Measurements from ENCODE around the gene FBXO41.

FBXO41 gene

GRCh38 chr2:73284296-73285158 is at the start of gene FBXO41:
TSS of gene FBXO41 (minus strand) at chr2:73284478. CDS start at chr2:73269630, 14,848 bp downstream.
- DNase-seq (ENCODE audit: low read depth): peak; percentile 73

GRCh38 chr2:73334045-73334444 is 49.8 kb upstream of the FBXO41 start:
- DNase-seq (ENCODE audit: low read depth): no peak

- no peak for DNase-seq (ENCODE audit: low read depth)
Measured at GRCh38 chr2:73333564-73333963, 49.3 kb upstream of the FBXO41 start.

DNA sequence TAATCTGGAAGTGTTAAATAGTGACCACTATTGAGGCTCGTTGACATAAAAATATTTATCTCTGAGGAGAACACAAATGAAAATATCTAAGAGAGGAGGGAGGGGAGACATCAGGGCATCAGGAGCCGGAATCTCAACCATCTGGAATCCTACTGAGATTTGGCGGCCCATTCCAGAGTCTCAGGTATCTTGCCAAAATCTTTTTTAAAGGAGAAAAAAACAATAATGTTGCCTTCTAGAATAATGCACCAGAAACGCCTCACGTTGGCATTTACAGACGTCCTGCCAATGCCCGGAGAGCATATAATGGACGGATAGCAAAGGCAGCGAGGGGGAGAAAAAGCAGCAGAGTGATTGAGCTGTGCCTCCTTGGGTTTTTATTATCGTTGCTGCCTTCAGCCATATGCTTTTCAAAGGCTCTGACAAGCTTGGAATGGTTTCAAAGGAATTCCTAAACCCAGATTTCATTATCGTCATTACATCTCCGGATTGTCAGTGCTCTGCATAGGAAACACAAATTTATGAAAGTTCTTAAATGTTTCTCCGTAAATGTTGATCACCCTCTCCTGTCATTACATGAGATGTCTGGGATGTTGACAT is 39.9 kb upstream of the FBXO41 start:
- DNase-seq (ENCODE audit: low read depth): no peak

- no peak for DNase-seq (ENCODE audit: low read depth)
Measured at GRCh38 chr2:73323551-73323950, 39.3 kb upstream of the FBXO41 start.

DNA sequence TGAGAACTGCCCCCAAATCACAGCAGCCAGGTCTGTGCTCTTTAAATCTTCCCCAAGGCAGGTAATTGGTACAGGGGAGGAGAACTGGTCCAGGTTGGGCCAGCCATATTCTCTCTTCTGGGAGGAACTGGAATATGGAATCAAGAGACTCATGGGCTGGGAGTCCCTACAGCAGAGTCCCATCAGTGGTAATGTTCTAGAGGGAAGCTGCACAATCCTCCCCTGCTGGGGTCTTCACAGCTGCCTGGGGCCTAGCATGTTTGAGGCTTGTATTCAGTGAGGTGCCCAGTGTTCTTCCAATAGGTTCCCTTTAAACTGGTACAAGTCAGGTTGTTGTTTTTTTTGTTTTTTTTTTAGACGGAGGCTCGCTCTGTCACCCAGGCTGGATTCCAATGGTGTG is 30.2 kb upstream of the FBXO41 start:
- DNase-seq (ENCODE audit: low read depth): no peak

GRCh38 chr2:73307720-73308119 is 23.4 kb upstream of the FBXO41 start:
- no peak for DNase-seq (ENCODE audit: low read depth)

DNA sequence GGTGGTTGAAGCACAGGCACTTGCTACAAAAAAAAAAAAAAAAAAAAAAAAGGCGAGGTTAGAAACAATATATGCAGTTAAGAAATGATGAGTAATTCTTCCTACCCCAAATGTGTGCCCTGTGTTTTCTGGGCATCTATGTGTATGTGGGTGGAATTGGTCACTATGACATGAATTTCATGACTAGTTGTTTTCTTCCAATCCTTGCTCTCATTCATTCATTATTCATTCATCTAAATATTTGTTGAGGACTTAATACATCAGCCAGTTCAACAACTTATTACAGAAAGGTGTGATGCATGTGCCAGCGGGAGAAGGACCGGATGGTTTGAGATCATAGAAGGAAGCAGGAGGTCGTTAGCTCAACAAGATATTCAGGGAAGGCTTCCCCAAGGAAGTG is 17.4 kb upstream of the FBXO41 start:
- DNase-seq (ENCODE audit: low read depth): no peak

- no peak for DNase-seq (ENCODE audit: low read depth)
Measured at GRCh38 chr2:73300926-73301325, 16.6 kb upstream of the FBXO41 start.

DNA sequence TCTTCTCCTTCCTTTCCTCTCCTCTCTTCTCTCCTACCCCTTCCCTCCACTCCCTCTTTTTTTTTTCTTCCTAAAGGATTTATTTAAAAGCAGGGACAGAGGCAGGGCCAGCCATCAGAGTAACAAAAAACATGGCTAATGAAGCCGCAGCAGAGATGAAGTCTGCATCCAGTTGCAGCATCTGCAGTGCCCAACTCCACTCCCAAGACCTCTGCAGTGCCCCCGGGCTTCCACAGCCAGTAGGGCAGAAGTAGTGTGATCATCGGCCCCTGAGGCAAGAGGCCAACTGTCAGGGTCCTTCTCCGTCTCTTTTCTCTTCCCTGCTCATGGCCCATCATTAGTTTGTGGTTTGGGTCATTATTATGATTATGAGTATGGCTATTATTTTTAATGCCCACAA is 13.3 kb upstream of the FBXO41 start:
- no peak for DNase-seq (ENCODE audit: low read depth)

DNA sequence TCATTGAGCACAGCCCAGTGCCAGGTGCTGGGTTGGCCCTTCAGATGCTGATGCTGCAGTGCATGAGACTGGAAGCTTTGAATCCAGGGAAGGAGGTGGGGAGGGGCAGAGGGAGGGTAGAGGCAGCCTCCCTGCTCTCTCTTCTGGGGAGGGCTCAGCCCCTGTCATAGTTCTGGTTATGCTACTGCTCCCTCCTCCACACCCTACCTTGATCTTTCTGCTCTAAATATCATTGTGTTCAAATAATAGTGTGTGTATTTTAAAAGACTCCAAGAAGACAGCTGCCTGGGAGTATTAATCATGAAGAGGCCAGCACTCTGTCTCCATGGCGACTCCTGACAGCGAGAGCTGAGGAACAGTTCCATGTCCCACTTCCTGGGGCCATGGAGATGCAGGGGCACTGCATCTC is 12.9 kb upstream of the FBXO41 start:
- DNase-seq (ENCODE audit: low read depth): no peak

- DNase-seq (ENCODE audit: low read depth): no peak
Measured at GRCh38 chr2:73295751-73296400, 11.6 kb upstream of the FBXO41 start.

GRCh38 chr2:73294239-73294638 is 10.0 kb upstream of the FBXO41 start:
- no peak for DNase-seq (ENCODE audit: low read depth)

DNA sequence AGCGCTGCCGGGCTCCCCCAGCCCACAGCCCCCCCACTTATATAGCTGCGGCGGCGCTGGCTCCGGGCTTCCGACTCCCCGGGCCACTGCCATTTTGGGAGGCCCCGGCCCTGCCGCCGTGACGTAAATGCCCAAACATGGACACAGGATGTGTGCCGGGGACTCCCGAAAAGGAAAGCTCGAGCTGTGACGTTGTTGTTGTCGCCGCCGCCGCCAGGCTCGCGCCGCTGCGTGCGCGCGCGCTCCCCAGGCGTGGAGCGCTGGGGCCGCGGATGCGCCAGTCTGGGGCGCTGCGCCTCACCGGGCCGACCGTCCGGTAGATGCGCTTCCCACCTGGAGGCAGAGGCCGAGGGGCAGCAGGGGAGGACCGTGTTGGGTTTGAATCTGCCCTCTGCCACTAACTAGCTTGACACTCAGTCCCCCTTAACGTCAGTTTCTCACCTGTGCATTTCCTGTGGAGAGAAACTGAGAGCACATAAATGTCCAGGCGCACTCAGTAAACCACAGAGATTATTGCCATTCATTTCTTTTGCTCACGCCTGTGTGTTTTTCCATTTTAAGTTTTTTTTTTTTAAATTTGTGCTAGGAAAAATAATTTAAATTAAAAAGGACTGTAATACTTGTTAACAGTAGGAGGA is 9.4 kb upstream of the FBXO41 start, which contains the start of gene EGR4:
Gene EGR4, minus strand, starts transcription at position 15 of the 638 bp plus-strand sequence. CDS start 231 bp downstream, outside the sequence.
- DNase-seq (ENCODE audit: low read depth): peak; percentile 79

DNA sequence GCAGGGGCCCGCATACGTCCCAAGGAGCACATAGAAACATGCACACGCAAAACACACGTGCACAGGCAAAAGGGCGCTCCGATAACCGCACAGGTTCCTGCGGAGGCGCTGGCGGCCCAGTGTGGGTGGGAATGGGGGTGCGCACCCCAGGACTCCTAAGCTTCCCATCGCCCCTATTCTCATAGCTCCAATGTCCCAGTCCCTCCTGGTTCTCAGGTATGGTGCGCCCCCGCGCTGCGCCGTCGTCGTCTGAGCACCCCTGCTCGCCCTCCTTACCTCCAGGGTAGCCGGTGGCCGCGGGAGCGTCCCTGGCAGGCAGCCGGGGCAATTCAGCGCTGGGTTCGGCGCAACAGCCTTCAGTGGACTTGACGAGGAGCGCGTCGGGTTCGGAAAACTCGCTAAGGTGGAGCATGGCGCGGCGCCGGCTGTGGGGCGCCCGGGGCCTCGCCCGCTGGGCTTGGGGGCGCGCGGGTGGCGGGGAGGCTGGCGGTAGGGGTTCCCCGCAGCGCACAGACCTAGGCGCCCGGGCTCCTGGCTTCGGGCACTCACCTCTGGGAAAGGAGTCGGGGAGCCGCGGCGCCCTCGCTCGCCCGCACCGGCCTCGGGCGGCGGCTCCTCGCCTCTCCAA is 8.7 kb upstream of the FBXO41 start:
- no peak for DNase-seq (ENCODE audit: low read depth)

DNA sequence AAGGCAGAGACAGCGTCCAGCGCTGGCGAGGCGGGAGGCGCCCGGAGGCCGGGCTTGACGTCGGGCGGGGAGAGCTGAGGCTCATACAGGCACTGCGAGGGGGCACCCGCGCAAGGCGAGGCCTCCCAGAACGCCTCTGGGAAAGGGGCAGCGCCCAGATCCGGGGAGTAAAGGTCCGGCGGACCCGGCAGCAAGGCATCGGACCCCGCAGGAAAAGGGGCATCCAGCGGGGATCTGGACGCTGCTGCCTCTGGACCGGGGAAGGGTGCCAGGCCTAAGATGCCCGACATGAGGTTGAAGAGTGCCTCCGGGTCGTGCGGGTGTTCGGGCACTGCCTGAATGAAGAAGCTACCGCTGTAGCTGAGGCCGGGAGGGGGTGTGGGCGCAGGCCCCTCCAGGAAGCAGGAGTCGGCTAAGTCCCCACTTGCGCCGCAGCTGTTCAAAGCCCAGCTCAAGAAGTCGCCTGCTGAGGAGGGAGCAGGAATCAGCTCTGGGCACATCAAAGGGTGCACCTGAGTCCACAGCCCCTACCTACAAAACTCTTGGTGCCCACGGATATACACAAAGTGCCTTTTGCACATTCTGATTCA is 8.1 kb upstream of the FBXO41 start:
- DNase-seq (ENCODE audit: low read depth): no peak

DNA sequence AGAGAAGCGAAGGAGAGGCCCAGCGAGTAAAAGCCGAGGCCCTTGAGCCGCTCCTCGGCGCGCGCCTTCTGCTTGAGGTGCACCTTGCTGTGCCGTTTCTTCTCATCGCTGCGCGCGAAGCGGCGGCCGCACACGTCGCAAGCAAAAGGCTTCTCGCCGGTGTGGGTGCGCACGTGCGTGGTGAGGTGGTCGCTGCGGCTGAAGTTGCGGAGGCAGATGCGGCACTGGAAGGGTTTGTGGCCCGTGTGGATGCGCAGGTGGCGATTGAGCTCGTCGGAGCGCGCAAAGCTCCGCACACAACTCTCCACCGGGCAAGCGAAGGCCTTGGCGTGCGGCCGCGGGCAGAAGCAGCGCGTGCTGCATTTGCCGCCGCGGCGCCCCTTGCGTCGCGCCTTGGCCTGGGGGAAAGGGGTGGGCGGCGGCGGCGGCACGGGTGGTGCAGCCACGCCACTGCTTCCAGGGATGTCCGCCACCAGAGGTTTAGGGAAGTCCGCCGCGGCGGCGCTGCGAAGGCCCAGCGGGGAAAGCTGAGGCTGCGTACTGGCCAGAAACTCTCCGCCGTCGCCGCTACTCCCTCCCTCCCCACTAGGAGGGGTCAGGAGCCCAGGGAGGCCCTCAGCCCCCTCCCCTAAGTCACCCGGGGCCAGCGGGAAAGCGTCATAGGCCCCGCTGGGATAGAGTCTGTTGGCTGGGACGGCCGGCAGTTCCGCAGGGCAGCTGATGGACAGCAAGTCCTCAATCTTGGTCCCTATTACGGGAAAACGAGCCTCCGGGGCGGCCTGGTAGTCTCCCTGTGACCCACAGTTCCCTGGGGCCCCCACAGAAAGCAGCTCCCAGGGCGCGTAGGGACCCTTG is 7.4 kb upstream of the FBXO41 start:
- no peak for DNase-seq (ENCODE audit: low read depth)

DNA sequence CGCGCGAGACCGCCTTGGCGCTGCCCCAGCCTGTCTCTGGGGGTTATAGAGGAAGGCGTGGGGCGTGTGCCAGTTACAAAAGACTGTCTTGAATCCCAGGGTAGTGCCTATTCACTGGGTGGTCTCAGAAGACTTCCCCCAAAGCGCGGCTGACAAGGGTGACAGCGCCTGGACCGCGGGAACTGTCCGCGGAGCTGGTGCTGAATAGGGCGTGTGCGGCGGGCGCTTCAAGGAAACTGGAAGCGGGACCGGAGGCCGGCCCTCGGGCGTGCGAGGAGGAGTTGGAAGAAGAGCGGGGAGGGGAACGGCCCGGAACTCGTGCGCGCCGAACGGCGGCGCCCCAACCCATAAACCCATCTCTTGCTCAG is 6.8 kb upstream of the FBXO41 start:
- no peak for DNase-seq (ENCODE audit: low read depth)

- DNase-seq (ENCODE audit: low read depth): no peak
Measured at GRCh38 chr2:73290049-73290839, 6.0 kb upstream of the FBXO41 start.

DNA sequence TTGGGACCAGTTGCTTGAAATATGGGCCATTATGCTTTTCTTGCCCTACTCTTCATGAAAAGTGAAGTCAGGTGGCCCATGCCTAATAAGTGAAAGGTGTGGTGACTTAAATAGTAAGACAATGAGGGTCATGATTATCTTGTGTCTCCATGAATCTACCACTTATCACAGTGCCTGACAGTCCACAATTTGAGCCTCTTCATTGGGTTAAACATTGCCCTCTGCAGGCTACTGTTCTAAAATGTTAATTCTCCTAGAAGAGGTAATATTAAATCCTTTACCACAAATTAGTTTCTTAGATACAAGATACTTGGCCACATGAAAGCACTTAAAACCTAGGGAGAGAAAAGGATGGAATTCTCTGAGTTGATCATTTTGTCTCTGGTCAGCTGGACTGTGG is 5.0 kb upstream of the FBXO41 start:
- no peak for DNase-seq (ENCODE audit: low read depth)
